Peyer's patch (tissue), 4 donors: ENCODE data around the gene MYCBPAP.

Experiments
- POLR2A ChIP-seq, 2 donors: fragments of 450-650 bp; IDR thresholded peaks; one replicate each; pipeline ENCODE4 v1.5.1; 2017; ENCODE audit warnings: antibody characterized with exemption in 2 of 2, mild to moderate bottlenecking in 2 of 2, moderate library complexity in 2 of 2
- TF ChIP-seq, protein P1 (sequence below), 6 experiments: fragments of 450-650 bp in 4 of 6; fragments of 200-600 bp in 2 of 6; sonication (generic) in 1 of 6; IDR thresholded peaks; one replicate each; pipeline ENCODE4 v1.5.1; 2017 to 2019; ENCODE audit warnings: antibody characterized with exemption in 6 of 6, mild to moderate bottlenecking in 3 of 6, moderate library complexity in 1 of 6

DNA sequence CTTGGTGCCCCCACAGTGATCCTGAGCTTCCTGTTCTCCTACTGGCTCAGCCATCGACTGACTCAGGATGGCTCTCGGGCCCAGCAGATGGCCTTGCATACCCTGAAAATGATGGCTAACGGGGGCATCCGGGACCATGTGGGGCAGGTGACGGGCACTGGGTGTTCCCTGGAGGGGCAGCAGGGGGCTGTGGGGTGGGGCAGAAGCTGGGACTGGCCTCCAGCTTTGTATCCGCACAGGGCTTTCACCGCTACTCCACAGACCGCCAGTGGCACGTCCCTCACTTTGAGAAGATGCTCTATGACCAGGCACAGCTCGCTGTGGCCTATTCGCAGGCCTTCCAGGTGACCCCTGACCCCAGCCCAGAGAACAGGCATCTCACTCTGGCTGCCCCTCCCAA is 41.7 kb downstream of the MYCBPAP start:
- TF ChIP-seq POLR2A (IDR thresholded peaks at IDR 0.05): no peak
- TF ChIP-seq, protein P1, sequence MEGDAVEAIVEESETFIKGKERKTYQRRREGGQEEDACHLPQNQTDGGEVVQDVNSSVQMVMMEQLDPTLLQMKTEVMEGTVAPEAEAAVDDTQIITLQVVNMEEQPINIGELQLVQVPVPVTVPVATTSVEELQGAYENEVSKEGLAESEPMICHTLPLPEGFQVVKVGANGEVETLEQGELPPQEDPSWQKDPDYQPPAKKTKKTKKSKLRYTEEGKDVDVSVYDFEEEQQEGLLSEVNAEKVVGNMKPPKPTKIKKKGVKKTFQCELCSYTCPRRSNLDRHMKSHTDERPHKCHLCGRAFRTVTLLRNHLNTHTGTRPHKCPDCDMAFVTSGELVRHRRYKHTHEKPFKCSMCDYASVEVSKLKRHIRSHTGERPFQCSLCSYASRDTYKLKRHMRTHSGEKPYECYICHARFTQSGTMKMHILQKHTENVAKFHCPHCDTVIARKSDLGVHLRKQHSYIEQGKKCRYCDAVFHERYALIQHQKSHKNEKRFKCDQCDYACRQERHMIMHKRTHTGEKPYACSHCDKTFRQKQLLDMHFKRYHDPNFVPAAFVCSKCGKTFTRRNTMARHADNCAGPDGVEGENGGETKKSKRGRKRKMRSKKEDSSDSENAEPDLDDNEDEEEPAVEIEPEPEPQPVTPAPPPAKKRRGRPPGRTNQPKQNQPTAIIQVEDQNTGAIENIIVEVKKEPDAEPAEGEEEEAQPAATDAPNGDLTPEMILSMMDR (IDR thresholded peaks at IDR 0.05): no peak
